AG08395 (cell line): ENCODE measurements around the gene BEGAIN.

Experiments used
- DNase-seq: peaks from one replicate; pipeline ENCODE4 v3.0.0; 2012; ENCODE audit warnings: mixed read lengths, low spot score

Gene BEGAIN

GRCh38 chr14:100536721-100537445 is 50.3 kb downstream of the BEGAIN start:
- DNase-seq: no peak

- DNase-seq: no peak
Observed at GRCh38 chr14:100536121-100536510, 51.1 kb downstream of the BEGAIN start.

DNA sequence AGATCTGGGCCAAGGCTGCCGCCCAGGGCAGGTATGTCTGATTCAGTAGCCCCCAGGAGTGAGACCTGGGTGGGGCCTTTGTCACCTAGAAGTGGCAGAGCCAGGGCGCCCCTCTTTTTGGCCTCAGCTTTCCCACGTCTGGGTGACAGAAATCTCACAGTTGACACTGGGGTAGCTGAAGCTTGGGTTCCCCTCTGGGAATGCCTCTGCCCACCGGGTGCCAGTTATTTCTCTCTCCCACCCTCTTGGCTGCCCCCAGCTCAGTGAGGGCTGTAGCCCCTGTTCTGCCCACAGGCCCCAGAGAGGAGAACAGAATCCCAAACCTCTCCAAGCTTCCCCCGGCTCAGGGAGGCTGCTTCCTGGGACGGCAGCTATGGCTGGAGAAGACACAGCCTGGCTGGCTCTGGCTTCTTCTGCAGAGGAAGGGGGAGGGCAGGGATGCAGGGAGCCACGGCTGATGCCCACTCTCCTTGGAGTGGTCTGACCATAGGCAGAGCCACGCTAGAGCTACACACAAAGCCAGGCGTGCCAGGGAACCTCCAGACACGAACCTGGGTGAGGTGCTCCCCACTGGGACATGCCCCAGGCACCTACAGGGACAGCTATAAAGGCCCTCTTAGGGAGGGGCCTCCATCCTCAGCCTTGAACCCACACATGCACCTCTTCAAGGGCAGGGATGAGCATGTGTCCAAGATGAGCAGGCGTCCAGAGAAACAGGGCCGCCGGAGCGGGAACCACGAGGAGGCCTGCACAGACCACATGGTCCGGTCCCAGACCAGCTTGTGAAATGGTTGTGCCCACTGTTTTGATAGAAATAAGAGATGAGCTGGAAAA is 51.7 kb downstream of the BEGAIN start:
- DNase-seq: no peak

DNA sequence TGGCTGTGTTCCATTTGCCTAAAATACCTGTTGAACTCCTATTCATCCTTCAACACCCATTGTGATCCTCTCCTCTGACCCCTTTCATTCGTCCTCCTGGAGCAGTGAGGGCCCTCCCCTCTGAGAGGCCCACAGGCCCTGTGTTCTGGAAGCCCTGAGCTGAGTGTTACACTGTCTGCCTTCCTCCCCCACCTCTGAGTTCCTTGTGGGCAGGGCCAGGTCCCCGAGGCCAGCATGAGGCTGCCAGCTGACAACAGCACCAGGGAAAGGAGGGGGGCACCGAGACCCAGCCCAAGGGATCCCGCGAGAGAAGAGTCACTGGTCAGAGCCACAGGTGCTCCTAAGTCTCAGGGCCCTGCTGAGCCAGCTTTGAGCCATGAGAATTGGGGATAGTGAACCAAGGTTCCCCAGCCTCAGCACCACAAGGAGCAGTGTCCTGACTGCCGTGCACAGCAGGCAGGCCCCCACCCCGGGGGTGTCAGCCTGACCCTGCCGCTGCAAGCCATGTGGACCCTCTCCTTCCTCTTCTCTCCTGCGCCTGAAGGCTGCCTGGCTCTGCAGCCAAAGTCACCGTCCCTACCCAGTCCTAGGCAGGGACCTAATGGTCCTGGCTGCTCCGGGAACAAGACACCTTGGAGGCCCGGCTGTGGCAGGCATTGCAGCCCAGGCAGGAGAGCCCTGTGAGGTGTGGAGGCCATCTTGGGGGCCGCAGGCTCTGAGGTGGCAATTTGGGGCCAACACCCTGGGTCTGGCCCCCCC is 52.5 kb downstream of the BEGAIN start:
- no peak for DNase-seq

DNA sequence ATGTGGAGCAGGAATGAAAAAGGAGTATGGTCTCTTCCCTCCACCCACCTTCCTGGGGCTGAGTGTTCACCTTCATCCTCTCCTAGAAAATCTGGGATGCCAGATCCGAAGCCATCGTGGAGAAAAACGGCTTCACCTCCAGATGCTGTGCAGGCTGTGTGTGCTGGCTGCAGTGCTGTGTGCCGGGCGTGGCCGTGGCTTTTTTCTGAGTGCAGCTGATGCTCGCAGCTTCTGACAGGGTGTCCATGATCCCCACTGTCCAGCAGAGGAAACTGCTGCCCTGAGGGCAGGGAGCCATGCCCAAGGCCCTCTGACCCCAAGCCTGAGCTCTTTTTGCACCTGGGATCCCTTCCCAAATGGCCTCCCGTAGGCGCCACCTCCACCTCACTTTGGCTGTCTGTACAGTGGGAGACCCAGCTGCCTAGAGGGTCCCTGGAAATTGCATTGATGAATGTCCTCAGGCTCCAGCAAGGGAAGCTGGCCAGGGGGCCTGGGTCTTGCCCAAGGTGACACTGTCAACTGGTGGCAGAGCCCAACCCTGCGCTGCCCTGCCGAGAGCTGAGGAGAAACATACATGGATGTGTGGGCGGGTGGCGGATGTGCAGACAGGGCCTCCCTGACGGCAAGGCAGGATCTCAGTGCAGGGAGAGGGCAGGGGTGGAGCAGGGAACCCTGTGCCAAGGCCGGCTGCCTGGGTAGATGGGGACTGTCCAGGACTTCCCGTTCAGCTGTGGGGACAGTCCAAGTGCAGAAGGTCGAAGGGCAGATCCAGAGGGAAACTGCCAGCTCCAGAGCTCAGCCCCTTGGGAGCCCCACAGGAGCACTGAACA is 53.3 kb downstream of the BEGAIN start:
- no peak for DNase-seq

DNA sequence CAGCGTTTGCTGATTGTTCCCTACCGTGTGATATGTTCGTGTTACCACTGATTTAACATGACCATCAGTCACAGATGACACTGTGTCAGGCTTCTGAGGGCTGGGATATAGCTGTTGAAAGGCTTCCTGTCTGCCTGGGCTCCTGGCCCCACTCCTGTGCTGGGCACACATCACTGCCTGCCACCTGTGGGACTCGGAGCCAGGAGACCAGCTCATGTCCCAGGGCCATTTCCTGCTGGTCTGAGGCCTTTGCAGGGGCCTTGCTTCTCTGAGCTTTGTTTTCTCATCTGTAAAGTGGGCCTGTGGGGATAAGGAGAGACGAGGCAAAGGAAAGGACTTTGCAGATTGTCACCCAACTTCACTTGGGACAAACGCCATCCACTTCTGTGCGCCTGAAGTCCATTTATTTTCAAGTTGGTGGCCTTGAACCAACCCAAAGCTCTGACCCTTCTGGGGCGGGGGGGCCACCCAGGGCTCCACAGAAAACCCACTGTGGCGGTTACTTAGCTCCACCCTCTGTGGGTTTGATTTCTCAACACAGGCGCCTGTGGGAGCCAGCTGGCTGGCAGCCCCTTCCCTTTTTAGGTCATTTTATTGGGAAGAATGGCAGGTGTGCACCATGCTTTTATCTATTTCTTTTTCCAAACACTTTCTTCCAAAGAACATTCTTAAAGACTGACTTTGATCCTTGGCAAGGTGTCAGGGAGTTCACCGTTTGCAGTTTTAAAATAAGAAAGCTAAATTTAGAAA is 54.1 kb downstream of the BEGAIN start:
- peak; percentile 46 for DNase-seq

DNA sequence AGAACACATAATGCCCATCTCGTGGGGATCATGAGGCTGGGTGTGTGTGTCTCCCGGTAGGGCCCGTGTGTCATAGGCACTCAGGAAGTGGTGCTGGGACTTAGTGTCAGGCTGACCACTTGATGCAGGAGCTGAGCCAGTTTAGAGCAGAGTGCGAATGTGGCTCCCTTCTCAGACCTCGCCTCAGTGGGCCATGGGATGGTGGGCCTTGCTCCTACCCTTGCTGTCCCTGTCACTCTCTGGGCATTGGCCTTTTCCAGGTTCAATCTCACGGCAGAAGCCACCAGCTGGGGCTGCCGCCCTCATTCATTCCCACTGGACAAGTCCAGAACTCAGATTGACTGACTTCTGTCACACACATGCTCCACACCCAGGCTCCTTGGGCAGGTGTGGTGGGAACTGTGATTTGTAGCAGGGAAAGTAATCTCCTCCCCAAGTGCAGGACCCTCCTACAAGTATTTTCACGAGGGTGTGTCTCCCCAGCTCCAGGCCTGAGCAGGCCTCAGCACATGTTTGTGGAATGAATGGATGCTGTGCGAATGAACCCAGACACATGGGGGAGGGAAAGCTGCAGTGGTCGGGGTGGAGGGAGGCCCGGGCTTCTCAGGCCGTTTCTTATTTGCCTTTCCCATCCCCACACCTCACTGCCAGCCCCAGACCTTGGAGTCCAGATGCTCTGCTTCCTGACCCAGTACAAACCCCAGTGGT is 54.9 kb downstream of the BEGAIN start:
- no peak for DNase-seq

DNA sequence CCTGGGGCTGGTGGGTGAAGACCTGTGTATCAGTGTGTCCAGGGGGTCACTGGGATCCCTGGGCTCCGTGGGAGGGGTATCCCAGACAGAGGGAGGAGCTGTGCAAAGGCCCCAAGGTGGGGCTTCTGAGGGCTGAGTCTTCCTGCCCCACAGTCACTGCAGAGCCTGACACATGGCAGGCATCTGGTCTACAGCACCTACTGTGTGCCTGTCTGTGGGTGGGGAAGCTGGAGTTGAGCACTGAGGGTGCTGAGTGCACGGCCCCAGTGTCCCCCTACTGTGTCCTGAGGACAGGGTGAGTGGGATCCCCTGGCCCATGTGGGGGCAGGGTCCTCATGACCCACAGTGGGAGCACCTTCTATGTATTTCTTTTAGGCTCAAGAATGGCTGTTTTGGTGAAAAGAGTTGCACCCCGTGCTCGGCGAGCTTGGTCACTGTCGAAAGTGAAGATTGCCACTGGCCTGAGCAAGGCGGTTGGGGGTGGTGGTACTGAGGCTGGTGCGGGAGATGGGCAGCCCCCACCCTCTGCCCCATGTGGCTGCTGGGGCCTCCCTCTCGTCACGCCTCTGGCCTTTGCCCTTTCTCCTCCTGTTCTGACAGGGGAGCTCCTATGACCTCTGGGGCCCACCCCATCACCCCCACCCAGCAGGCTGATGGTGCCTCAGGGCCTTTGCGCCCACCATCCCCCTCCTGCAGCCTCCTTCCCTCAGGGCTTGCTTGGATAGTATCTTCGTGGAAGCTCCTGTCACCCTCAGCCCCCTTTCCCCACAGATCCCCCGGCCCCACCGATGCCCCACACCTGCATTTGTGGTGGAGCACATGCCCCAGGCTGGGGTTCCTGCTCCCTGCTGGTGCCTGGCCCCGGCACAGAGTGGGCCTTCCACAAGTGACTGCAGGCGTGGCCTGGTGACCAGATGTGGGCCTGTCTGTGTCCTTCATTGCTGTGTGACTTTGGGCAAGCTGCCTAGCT is 55.8 kb downstream of the BEGAIN start:
- DNase-seq: no peak

GRCh38 chr14:100530270-100531072 is 56.7 kb downstream of the BEGAIN start:
- DNase-seq: no peak

- no peak for DNase-seq
Observed at GRCh38 chr14:100529561-100530031, 57.6 kb downstream of the BEGAIN start.

DNA sequence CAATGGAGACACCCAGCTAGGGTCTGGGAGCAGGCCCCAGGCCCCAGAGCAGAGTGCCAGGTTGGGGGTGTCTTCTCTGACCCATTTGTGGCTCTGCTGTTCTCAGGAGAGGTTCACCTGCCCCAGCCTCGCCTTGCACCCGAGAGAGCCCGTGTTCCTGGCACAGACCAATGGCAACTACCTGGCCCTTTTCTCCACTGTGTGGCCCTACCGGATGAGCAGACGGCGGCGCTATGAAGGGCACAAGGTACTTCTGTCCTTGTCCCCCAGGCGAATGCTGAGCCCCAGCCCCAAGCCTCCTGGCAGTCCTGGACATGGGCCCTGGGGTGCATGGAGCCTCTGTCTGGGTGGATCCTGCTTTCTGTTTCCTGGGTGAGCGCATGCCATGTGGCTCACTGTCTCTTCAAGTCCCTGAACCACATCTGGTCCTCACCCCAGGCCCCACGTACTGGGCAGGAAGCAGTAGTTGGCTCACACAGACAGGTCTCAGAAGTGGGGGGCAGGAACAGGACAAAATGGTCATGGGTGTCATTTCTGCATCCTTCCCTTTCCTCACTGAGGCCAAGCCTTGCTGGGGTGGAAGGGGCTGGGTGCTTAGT is 58.2 kb downstream of the BEGAIN start:
- no peak for DNase-seq

- no peak for DNase-seq
Observed at GRCh38 chr14:100526632-100527031, 60.6 kb downstream of the BEGAIN start.

GRCh38 chr14:100526057-100526456 is 61.2 kb downstream of the BEGAIN start:
- no peak for DNase-seq

- DNase-seq: no peak
Observed at GRCh38 chr14:100525615-100526014, 61.6 kb downstream of the BEGAIN start.

- DNase-seq: no peak
Observed at GRCh38 chr14:100524933-100525243, 62.3 kb downstream of the BEGAIN start.

GRCh38 chr14:100524233-100524932 is 62.8 kb downstream of the BEGAIN start:
- DNase-seq: no peak

GRCh38 chr14:100523843-100524169 is 63.4 kb downstream of the BEGAIN start:
- DNase-seq: no peak
